ENCODE results near the gene WWTR1.

Gene WWTR1

GRCh38 chr3:149519912-149520311, 137.9 kb downstream of the WWTR1 start:
- H3K4me3 ChIP-seq (ENCODE audit: low read depth, low read length): no peak overlapping the region
- TF ChIP-seq CTCF (IDR thresholded peaks at IDR 0.05; ENCODE audit: low read depth, low read length): no peak

GRCh38 chr3:149516920-149517319, 140.9 kb downstream of the WWTR1 start:
- H3K4me3 ChIP-seq (ENCODE audit: low read depth, low read length): no peak overlapping the region
- TF ChIP-seq CTCF (IDR thresholded peaks at IDR 0.05; ENCODE audit: low read depth, low read length): no peak

- H3K4me3 ChIP-seq (ENCODE audit: low read depth, low read length): no peak overlapping the region
- no peak for TF ChIP-seq CTCF (IDR thresholded peaks at IDR 0.05; ENCODE audit: low read depth, low read length)
These were observed 142.6 kb downstream of the WWTR1 start for GRCh38 chr3:149515249-149515648.

DNA sequence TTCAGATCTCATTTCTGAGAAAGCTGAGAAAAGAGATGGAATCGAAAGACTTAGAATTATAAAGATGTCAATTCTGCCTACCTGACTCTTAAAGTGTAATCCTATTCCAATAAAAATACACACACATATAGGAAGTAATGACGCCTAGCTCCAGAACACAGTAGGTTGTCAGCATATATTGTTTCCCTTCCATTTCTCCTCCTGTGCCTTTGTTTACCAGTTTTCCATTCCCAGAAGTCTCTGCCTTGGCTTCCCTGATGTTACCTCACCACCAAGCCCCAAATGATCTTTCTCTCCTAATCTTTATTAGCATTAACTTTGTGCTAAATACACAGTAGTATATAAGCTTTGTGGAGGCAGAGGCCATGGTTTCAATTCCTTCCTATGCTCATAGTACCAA, 143.4 kb downstream of the WWTR1 start:
- no peak overlapping the region for H3K4me3 ChIP-seq (ENCODE audit: low read depth, low read length)
- no peak for TF ChIP-seq CTCF (IDR thresholded peaks at IDR 0.05; ENCODE audit: low read depth, low read length)

DNA sequence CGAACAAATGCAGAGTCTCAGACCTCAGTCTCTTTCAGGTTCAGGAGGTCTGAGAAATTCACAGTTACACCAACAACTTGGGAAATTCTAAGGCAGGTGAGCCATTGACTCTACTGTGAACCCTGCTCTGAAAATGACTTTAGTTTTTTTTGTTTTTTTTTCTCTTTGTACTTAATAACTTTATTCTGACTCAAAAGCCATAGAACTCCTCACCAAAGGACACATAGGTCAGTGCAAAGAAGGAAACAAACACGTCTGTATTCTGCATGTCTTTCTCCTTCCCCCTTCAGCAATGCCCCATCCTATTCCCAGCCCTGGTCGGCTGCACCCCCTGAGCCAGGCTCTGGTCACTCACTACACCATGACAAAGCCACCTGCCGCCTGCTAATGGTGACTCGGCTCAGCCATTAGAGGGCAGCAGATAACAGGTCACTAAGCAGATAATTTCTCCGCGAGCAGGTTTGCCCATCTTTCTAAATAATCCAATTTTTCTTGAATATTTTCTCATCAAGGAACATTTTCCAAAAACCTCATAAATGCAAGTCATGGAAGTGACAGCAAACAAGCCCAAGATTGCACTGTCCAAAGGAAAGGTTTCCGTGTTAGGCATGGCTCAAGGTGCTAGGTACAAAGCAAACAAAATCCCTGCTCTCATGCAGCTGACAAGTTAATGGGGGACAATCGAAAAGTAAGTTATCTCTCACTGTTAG, 145.6 kb downstream of the WWTR1 start:
- peak; percentile 63 for TF ChIP-seq CTCF (IDR thresholded peaks at IDR 0.05; ENCODE audit: low read depth, low read length)

DNA sequence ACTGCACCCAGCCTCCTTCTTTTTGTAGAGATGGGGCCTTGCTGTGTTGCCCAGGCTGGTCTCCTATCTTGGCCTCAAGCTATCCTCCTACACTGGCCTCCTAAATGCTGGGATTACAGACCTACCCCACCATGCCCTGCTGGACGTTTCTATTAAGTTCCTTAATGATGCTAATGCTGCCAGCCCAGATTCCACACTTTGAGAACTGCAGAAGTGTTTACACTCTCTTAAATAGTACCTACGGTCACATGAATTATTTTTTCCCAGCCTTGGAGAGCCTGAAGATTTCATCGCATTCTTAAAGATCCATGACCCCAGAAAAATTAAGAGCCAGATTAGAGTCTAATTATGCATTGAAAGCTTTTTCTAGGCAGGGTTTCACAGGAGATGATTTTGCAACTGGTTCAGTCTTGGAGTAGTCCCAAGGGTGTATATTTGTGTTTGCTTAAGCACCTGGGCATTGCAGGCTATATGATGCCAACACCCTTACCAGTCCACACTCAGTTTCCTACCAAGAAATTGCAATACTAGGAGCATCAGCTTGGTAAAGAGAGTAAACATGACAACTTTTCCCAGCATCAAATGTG, 146.7 kb downstream of the WWTR1 start:
- H3K4me3 ChIP-seq (ENCODE audit: low read depth, low read length): no peak overlapping the region
- TF ChIP-seq CTCF (IDR thresholded peaks at IDR 0.05; ENCODE audit: low read depth, low read length): no peak

More for the DNA sequence above, 145.6 kb downstream of the WWTR1 start:
- H3K4me3 ChIP-seq (ENCODE audit: low read depth, low read length): no peak overlapping the region

- TF ChIP-seq CTCF (IDR thresholded peaks at IDR 0.05; ENCODE audit: low read depth, low read length): no peak
- no peak overlapping the region for H3K4me3 ChIP-seq (ENCODE audit: low read depth, low read length)
These were observed 147.3 kb downstream of the WWTR1 start for GRCh38 chr3:149510480-149510879.

Measured in WI38 (cell line).